WTC11 (cell line): ENCODE results near the gene TRABD2A.

Experiments
- JUN ChIP-seq: sonication (generic); formaldehyde crosslinking; IDR thresholded peaks from 2 replicates; pipeline ENCODE4 v1.8.0; 2023; ENCODE audit warnings: mild to moderate bottlenecking, missing genetic modification reagents
- NR3C1 ChIP-seq: sonication (generic); formaldehyde crosslinking; conservative IDR thresholded peaks from 2 replicates; pipeline ENCODE4 v1.8.1; 2023; ENCODE audit warnings: low read depth, mild to moderate bottlenecking, missing genetic modification reagents
- TF ChIP-seq, protein P1 (sequence below): sonication (generic); formaldehyde crosslinking; IDR thresholded peaks from 2 replicates; pipeline ENCODE4 v1.8.0; 2022; ENCODE audit warnings: missing genetic modification reagents
- TF ChIP-seq, protein P2 (sequence below): sonication (generic); formaldehyde crosslinking; IDR thresholded peaks from 2 replicates; pipeline ENCODE4 v1.8.1; 2022; ENCODE audit warnings: mild to moderate bottlenecking, moderate library complexity, missing genetic modification reagents
- TF ChIP-seq, protein P3 (sequence below): fragments of 200-600 bp; IDR thresholded peaks from 2 replicates; pipeline ENCODE4 v1.8.0; 2022; ENCODE audit warnings: antibody characterized with exemption

DNA sequence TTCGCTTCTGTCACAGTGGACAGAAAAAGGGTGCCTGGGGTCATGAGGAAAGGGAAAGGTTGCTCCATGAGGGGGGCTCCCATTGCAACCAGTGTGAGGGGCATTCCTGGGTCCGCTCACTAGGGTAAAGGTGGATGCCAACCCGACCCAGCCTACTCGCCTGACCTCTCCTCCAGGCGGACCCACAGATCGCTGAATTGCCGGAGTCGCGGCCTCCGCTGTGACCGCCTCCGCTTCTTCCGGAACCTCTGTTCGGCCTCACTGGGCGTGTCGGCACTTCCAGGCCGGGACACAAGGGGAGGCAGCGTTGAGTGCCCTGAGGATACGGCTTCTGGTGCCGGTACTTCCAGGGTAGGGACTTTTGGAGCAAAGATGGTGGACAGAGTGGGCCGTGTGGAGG is 57.1 kb downstream of the TRABD2A start:
- TF ChIP-seq JUN (CRISPR knock-in tag) (no peak), NR3C1 (CRISPR knock-in tag) (no peak)
- TF ChIP-seq, protein P1, sequence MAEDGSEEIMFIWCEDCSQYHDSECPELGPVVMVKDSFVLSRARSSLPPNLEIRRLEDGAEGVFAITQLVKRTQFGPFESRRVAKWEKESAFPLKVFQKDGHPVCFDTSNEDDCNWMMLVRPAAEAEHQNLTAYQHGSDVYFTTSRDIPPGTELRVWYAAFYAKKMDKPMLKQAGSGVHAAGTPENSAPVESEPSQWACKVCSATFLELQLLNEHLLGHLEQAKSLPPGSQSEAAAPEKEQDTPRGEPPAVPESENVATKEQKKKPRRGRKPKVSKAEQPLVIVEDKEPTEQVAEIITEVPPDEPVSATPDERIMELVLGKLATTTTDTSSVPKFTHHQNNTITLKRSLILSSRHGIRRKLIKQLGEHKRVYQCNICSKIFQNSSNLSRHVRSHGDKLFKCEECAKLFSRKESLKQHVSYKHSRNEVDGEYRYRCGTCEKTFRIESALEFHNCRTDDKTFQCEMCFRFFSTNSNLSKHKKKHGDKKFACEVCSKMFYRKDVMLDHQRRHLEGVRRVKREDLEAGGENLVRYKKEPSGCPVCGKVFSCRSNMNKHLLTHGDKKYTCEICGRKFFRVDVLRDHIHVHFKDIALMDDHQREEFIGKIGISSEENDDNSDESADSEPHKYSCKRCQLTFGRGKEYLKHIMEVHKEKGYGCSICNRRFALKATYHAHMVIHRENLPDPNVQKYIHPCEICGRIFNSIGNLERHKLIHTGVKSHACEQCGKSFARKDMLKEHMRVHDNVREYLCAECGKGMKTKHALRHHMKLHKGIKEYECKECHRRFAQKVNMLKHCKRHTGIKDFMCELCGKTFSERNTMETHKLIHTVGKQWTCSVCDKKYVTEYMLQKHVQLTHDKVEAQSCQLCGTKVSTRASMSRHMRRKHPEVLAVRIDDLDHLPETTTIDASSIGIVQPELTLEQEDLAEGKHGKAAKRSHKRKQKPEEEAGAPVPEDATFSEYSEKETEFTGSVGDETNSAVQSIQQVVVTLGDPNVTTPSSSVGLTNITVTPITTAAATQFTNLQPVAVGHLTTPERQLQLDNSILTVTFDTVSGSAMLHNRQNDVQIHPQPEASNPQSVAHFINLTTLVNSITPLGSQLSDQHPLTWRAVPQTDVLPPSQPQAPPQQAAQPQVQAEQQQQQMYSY: no peak
- TF ChIP-seq, protein P2, sequence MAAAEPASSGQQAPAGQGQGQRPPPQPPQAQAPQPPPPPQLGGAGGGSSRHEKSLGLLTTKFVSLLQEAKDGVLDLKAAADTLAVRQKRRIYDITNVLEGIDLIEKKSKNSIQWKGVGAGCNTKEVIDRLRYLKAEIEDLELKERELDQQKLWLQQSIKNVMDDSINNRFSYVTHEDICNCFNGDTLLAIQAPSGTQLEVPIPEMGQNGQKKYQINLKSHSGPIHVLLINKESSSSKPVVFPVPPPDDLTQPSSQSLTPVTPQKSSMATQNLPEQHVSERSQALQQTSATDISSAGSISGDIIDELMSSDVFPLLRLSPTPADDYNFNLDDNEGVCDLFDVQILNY (CRISPR knock-in tag): no peak
- TF ChIP-seq, protein P3, sequence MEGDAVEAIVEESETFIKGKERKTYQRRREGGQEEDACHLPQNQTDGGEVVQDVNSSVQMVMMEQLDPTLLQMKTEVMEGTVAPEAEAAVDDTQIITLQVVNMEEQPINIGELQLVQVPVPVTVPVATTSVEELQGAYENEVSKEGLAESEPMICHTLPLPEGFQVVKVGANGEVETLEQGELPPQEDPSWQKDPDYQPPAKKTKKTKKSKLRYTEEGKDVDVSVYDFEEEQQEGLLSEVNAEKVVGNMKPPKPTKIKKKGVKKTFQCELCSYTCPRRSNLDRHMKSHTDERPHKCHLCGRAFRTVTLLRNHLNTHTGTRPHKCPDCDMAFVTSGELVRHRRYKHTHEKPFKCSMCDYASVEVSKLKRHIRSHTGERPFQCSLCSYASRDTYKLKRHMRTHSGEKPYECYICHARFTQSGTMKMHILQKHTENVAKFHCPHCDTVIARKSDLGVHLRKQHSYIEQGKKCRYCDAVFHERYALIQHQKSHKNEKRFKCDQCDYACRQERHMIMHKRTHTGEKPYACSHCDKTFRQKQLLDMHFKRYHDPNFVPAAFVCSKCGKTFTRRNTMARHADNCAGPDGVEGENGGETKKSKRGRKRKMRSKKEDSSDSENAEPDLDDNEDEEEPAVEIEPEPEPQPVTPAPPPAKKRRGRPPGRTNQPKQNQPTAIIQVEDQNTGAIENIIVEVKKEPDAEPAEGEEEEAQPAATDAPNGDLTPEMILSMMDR: no peak
